ENCODE results near the gene DGLUCY. TPM values are rescaled to one million over a fixed set of nuclear protein-coding genes. Genes with fewer than 3 reads are reported as not detected.
"Not testable (repeated sequence)": the region's sequence is repeated elsewhere in the genome, so short reads cannot be mapped to it uniquely, and the experiment has no call there.

DGLUCY gene
- total RNA-seq, 1 donor from 2014 or later: 41.1 TPM

DNA sequence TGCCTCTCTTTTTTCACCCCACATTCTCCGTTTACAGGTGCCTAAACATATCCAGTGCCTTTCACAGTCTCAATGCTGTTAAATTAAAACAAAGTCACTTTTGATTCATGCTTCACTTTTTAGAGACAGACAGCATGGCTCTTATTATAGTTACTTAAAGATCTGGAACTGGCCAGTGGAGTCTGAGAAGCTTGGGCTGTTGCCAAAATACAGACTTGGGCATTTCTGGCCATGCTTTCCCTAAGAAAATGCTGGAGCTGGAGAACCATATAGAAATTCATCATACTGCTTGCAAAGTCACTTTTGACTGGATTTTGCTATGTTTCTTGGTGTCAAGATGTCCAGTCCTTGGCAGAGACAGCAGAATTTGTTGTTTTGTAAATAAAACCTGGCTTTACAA is 142.8 kb downstream of the DGLUCY start:
- no peak for DNase-seq (ENCODE audit: low spot score)

GRCh38 chr14:91257328-91258010 is 143.6 kb downstream of the DGLUCY start:
- no peak for DNase-seq (ENCODE audit: low spot score)

- no peak for DNase-seq (ENCODE audit: low spot score)
These were observed 144.2 kb downstream of the DGLUCY start for GRCh38 chr14:91258011-91258618.

DNA sequence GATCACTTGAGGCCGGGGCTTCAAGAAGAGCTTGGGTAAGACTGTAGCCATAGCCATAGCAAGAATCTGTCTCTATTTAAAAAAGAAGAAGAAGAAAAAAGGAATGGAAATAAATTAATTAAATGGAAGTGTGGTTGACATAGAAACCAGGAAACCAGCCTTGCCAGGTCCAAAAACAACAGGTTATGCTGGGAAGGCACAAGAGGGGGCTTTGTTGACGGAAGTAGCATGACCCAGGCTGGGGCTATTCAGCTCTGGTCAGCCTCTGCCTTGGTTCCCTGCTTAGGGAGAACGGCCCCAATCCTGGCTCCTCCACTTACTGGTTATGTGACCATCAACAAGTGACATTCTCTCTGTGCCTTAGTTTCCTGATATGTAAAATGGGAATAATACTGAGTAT is 145.0 kb downstream of the DGLUCY start:
- DNase-seq (ENCODE audit: low spot score): no peak

GRCh38 chr14:91261115-91261514 is 147.2 kb downstream of the DGLUCY start:
- no peak for DNase-seq (ENCODE audit: low spot score)

DNA sequence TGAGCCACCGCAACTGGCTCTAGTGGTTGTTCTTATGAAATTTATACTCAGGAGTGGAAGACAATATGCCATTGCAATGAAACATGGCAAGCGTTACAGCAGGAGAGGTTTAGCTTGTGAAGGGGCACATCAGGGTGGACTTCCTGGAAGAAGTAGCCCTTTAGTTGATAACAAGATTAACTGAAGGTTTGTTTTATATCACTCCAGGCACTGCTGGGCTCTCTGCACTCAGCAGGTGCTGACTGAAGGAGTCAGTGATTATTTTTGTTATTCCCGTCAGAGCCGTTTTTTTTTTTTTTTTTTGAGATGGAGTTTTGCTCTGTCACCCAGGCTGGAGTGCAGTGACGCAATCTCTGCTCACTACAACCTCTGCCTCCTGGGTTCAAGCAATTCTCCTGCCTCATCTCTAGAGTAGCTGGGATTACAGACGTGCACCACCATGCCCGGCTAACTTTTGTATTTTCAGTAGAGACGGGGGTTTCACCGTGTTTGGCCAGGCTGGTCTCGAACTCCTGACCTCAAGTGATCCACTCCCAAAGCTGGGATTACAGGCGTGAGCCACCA is 148.2 kb downstream of the DGLUCY start:
- no peak for DNase-seq (ENCODE audit: low spot score)

DNA sequence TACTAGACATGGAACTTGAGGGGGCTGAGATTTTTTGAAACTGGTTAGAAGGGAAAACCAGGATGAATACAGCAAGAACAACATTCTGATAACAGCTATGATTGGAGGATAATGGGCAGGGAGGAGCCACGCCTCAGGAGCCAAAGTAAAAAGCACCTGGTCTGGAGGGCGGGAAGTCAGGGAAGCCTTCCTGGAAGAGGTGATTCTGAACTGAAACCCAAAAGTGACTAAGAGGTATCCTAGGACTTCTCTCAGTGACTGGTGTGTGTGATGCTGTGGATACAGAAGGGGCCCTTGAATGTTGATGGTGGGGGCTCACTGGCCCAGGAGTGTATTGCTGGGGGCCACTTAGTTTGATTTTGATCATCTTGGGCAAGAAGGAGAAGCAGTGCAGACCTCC is 149.5 kb downstream of the DGLUCY start:
- DNase-seq (ENCODE audit: low spot score): no peak

DNA sequence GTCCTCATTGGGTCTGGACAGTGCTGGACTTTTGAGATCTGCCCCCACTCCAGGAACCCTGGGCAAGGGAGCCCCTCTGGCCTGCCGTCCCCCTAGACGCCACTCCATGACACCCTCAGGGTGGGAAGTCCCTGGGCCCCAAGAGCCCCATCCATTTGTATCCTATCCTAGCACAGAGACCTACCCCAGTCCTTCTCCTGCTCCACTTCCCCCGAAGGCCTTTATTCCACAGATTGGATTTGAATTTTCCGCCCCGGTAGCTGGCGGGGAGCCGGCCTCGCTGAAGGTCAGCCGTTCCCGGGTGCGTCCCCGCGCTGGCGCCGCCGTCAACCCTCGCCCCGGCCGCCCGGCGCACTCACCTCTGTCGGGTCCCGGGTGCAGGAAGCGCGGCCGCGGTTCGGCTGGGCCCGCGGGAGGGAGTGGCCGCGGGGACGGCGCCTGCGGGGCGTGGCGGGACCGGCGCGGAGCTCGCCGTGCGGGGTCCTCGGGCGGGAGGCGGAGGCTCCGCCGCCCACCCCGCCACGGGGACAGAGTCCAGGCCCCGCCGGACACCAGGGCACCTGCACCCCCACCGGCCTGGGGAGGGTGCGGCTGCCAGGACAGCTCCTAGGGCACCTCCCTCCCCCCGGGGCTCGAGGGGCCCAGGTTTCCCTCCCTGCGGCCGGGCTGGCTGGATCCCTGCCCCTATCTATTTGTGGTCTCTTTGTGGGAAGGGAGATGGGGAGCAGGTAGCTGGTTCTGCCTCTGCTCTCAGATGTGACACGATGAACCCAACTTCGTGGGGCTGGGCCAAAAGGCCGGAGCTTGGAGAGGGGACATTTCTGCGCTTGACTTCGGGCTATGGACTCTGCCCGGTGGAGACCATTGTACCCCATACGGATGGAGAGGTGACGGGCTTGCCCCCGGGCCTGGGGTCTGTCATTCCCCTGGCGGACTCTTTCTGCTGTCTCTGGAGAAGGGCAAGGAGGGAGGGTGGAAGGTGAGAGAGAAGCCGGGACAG is 150.6 kb downstream of the DGLUCY start:
- no peak for DNase-seq (ENCODE audit: low spot score)

- DNase-seq (ENCODE audit: low spot score): no peak
These were observed 151.5 kb downstream of the DGLUCY start for GRCh38 chr14:91265404-91265803.

- DNase-seq (ENCODE audit: low spot score): not testable (repeated sequence)
These were observed 152.4 kb downstream of the DGLUCY start for GRCh38 chr14:91266276-91266675.

DNA sequence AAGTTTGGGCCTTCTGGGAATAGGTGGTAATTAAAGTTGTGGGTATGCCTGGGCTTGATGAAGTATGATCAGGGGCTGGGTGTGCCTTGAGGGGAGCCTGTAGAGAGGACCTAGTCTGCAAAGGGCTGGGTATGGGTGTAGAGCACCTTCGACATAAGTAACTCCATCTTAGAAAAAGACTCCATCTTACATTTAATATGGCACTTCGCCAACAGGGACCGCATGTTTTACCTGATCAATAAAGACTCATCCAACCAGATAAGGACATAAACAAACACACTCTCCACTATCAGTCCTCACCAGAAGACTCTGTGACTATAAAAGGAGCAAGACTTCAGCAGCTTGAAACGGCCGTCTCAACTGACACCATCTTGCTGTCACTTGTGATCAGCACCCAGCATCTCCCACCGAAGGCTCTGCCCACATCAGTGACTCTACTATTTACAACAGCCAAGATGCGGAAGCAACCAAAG is 154.1 kb downstream of the DGLUCY start:
- DNase-seq (ENCODE audit: low spot score): no peak

DNA sequence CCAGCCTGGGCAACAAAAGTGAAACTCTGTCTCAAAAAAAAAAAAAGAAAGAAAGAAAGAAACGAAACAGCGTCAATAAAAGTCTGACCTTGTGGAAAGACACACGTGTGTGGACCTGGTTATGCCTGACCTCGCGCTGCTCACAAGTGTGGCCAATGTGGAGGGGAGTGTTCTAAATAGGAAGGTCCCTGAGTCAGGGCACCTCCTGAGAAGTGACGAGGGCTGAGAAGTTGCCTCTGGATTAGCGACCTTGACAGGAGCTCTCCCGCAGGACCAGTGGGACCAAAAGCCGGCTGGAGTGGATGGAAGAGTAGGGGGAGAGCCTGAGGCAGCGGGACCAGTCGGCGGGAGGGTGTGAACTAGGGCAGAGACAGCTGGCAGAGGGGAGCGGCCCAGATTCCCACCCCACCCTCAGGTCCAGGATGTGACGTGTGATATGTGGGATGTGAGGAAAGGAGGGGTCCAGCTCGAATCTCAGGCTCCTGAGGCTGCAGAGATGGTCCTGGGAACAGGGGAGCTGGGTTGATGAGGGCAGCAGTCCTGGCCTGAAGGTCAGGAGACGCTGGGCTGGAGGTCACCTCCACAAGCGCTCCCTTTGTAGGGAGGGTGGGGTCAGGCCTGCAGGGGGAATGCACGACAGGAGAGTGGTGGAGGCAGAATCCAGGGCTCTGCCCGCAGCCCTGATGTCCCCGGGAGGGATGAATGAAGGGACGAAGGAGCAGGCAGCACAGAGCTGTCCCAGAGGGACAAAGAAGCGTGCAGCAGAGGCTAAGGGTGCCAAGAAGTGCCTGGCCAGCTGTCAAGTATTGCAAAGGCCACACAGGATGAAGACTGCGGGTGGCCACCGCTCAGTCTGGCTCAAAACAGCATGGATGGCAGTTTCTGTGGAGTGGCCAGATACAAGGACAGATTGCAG is 155.5 kb downstream of the DGLUCY start:
- no peak for DNase-seq (ENCODE audit: low spot score)

DNA sequence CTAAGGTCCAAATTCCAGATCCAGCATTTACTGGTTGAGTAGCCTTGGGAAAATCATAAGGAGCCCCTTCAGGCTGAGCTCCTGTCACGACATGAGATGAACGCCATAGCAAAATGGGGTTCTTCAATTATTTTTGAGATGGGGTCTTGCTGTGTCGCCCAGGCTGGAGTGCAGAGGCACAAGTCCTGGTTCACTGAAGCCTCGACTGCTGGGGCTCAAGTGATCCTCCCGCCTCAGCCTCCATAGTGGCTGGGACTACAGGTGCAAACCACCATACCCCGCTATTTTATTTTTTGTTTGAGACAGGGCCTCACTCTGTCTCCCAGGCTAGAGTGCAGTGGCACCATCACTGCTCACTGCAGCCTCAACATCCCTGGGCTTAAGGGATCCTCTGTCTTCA is 156.3 kb downstream of the DGLUCY start:
- no peak for DNase-seq (ENCODE audit: low spot score)

GRCh38 chr14:91270619-91271018 is 156.7 kb downstream of the DGLUCY start:
- no peak for DNase-seq (ENCODE audit: low spot score)

- DNase-seq (ENCODE audit: low spot score): no peak
These were observed 157.8 kb downstream of the DGLUCY start for GRCh38 chr14:91271639-91272038.

DNA sequence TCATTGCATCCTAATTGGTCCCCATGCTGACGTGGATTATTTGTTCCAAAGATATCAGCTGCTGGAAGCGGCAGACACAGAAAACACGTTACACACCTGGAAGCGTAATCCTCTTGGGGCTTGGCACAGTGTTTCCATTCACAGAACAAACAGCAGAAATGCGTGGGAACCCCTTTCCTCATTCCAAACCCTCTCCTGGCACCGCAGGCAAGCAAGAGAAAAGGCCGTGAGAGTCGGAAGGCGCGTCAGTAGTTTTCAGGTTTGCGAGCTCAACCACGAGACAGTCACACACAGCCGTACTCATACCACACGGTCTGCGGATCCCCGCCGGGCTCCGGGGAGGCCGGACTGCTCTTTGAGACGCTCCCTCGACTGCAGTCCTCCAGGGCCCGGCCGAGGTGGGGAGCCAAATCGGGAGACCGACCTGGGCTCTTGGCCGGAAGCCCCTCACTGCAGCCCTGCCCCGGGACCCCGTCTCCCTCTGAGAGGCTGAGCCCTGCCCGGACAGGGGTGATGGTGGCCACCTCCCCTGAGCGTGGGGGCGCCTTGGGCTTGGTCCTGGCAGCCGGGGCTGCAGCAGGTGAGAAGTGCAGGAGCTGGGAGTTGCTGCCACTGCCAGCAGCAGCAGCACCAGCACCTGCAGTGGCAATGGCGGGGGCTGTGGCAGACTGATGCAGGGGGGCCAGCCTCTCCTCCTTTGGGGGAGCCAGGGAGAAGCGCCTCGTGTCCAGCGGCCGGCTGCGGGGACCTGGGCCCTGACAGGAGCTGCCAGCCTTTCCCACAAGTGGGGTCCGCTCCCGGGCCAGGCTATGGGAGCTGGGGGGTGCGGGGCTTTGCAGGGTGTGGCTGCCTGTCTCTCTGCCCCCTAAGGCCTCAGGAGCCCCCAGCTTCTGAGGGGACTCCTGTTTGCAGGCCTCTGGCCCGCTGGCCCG is 158.7 kb downstream of the DGLUCY start:
- no peak for DNase-seq (ENCODE audit: low spot score)

GRCh38 chr14:91273273-91273884 is 159.5 kb downstream of the DGLUCY start:
- DNase-seq (ENCODE audit: low spot score): no peak

DNA sequence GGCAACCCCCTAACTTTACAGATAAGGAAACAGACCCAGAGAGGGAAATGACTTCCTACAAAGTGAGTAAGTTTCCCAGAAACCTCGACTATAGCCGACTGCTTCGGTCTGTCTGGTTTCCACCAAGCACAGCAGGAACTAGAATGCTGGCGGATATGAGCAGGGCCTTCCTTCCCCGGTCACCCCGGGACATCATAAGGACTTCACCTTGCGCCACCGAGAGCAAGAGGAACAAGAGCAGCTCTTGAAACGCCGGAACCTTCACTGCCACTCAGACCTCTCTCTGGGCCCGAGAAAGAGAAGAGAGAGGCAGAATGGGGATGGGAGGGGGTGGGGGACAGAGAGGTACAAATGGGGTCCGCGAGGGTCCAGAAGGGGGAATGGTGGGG is 160.0 kb downstream of the DGLUCY start:
- no peak for DNase-seq (ENCODE audit: low spot score)

DNA sequence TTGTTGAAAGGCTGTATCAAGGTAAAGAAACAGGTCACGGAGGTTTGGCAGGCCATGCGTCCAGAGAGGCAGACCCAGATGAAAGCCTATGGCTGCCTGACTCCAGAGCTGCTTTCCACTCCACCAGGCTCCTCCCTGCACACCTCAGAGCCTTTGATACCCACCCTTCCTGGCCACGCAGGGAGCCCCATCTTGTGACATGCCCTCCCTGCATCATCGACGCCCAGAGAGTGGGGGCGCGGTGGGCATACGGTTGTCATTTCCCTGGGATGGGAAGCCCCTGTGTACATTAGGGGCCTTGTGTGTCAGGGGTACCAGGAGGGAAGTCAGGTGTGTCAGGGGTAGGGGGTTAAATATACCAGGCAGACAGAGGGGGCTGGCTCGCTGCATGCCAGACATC is 160.9 kb downstream of the DGLUCY start:
- DNase-seq (ENCODE audit: low spot score): no peak
